ENCODE data around the gene SATB2.
A peak's percentile ranks its signal among the peaks of the same experiment; 100 is the strongest.

The SATB2 gene

DNA sequence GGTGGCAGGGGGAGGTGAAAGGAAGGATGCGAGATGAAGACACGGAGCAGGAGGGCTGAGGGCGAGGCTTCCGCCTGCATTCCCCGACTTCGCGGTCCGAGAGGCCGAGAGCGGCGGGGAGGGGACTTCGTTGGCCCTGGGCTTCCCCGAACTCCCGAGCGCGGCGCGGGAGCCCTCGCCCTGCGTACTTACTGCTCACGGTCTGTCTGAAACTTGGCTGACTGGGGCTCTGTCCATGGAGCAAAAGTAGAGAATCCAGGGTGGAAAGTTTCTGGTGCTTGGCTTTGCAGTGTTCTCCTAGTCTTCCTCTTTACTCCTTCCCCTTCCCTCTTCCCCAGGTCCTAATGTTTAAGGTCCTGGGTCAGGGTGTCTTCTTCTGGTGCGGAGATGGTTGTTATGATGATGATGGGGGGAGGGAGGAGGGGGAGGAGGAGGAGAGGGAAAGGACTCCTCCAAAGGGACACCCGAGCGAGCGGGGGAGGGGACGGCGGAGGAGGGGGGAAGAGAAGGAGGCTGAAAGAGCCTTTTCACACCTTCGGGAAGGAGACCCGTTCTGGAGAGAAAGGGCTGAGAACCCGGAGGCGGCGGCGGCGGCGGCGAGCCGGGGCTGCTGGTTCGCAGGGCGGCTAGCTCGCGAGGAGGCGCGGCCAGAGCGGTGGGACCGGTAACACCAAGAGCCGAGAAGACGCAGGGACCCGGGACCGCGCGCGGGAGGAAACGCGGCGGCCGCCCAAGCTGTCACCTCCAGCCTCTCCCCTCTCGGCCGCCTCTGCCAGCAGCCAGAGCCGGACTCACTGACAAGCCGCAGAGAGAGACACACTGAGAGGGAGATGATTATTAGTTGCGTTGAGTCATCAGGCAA lies at the start of gene SATB2:
Gene SATB2 (minus strand): TSS at position 793 of the 862 bp plus-strand sequence. CDS start 1,902 bp downstream, outside the sequence.
- DNase-seq, result peak; percentile 30

DNA sequence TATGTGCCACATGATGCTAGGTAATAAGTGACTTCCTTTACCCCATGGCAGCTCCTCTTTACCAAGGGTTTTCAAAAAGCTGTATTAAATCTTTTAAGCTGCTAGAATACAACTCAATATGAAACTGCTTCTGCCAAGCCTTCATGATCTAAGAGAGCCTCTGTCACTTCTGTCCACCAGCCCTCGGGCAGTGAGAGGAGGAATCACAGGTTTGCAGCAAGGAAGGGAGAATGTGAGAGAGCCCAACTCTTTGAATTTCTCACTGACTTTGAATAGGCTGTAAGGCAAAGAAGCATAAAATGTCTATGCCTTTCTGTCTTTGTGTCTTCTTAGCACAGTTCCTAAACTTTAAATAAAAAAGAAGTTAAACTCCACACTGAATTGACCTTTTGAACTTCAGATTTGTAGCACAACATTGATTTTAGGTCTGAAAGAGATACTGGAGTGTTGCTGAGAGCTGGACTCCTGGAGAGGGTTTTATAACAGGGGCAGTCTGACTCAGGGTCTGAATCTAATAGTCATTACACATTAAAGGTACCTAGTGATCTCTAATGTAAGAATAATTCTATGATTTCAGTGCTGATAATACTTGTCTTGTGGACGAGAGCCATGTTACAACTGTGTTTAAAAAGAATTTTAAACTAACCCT lies 48.1 kb upstream of the SATB2 start:
- no peak for DNase-seq

DNA sequence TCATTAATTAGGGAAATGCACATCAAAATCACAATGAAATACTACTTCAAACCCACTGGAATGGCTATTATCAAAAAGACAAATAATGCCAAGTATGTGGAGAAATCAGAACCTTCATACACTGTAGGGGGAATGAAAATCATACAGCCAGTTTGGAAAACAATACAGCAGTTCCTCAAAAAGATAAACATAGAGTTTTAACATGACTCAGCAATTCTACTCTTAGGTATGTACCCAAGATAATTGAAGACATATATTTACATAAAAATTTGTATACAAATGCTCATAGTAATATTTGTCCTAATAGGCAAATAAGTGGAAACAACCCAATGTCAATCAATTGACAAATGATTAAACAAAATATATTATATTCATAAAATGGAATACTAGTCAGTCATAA lies 45.4 kb upstream of the SATB2 start:
- DNase-seq, result no peak

GRCh38 chr2:199499005-199499404 lies 41.3 kb upstream of the SATB2 start:
- DNase-seq, result no peak

DNA sequence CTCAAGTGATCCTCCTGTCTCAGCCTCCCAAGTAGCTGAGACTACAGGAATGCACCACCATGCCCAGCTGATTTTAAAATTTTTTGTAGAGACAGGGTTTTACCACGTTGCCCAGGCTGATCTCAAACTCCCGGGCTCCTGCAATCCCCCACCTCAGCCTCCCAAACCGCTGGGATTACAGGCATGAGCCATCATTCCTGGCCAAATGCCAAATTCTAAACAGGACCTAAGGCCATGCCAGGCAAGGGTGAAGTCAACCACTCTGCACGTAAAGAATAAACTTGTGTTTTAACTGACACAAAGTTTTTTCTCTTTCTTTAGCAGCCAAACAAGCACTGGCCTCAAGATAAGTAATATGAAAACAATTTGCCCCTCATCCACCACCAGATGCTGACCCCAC lies 37.4 kb upstream of the SATB2 start:
- DNase-seq, result no peak

DNA sequence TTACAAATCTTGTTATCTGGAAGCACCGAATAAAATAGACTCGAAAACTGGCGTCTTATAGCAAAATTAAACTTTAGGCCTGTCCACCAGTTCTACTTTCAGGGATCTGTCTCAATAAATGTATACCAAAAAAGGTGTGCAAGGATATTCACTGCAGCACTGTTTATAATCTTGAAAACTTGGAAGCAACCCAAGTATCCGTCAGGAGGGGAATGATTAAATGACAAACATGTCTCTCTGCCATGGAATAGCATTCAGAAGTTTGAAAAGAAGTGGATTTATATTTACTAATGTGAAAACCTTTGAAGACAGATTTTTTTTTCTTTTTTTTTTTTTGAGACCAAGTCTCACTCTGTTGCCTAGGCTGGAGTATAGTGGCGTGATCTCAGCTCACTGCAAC lies 32.3 kb upstream of the SATB2 start:
- no peak for DNase-seq

- peak; percentile 53 for DNase-seq
Observed at GRCh38 chr2:199488772-199489400, 31.1 kb upstream of the SATB2 start.

DNA sequence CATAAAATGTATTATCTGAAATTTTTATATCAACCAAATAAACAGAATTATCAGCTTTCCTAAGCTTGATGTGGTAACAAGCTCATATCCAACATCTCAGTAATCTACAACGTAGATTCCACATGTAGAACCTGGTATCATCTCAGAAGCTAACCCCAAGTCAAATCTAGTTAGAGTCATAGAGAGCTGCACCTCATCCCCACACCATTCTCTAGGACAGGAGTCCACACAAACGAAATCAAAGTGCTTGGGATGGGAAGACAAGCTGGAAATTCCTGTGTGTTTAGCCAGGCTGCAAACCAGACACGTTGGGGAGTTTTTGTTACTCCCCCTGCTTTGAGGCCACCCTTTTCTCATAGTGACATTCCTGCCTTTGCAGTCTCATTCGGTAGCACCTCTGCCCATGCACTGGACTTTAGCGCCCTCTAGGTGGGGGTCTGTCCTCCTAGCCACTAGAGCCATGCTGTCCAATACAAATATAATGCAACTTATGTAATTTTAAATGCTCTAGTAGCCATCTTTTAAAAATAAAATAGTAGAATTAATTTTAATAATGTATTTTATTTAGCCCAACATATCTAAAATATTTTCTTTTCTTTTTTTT lies 28.1 kb upstream of the SATB2 start:
- peak; percentile 37 for DNase-seq

- no peak for DNase-seq
Observed at GRCh38 chr2:199484927-199485326, 27.2 kb upstream of the SATB2 start.

DNA sequence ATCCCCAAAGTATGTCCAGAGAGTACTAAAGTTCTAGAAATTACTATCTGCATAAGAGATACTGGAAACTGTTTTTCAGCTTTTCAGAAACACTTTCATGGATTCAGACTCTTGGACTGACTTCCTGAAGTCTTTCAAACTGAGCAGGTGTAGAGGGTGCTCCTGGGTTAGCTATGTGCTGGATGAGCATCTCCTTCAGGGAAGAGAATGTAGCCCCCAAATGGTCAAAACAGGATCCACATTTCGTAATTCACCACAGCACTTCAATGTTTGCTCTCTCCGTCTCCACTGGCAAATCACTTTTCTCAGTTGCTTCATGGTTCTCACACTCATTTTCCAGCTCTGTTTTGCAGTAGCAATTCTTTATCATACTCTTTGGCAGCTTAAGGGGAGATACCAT lies 23.2 kb upstream of the SATB2 start:
- DNase-seq, result no peak

DNA sequence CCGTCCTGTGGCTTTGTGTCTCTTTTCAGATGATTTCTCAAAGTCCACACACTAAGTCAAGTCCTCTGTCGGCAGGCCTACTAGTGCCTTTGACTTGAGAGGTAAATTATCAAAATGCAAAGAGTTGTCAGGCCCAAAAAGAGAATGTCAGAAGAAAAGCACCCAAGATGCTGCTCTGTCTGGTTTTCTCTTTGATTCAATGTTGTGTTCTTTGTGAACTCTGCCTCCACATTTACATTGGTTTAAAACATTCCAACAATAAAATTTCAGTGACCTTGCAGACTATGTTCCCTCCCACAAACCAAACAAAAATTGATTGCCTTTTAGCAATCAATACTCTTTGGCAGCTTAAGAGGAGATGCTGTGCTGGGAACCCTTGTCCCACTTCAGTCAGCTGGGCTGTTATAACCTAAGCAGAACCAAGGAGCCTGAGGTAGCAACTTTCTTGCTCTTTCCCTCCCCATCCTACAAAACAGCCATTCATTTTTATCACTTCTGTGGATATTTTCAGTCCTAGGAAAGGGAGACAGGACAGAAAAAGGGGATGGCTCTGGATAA lies 19.6 kb upstream of the SATB2 start:
- DNase-seq, result no peak

DNA sequence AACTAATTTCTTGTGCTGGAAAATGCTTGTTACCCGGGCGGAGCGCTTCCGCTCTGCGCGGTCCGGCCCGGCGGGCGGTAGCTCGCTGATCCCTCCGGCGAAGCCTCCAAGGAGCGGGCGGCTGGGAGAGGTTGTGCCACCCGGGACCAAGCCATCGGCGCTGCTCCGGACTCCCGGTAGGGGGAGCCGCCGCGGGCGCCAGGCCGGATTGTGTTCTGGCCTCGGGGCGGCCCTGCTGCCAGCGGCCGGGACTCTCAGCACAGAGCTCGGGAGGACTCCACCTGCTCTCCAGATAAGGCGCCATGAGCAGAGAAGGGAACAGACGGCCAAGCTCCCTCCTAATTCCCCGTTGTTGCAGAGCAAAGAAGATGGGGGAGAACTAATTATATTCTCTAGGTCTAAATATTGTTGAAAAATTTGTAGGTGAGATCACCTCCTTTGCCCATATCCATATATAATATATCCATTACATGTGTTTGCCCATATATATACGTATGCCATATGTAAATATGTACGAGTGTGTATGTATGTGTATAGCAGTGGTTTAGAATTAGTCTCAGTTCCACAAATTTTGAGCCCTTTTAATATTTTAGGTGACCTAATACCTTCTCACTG lies 13.8 kb upstream of the SATB2 start:
- DNase-seq, result no peak

- no peak for DNase-seq
Observed at GRCh38 chr2:199470672-199471442, 13.1 kb upstream of the SATB2 start.

GRCh38 chr2:199470361-199470671 lies 12.6 kb upstream of the SATB2 start:
- no peak for DNase-seq

- DNase-seq, result no peak
Observed at GRCh38 chr2:199469514-199470360, 12.0 kb upstream of the SATB2 start.

DNA sequence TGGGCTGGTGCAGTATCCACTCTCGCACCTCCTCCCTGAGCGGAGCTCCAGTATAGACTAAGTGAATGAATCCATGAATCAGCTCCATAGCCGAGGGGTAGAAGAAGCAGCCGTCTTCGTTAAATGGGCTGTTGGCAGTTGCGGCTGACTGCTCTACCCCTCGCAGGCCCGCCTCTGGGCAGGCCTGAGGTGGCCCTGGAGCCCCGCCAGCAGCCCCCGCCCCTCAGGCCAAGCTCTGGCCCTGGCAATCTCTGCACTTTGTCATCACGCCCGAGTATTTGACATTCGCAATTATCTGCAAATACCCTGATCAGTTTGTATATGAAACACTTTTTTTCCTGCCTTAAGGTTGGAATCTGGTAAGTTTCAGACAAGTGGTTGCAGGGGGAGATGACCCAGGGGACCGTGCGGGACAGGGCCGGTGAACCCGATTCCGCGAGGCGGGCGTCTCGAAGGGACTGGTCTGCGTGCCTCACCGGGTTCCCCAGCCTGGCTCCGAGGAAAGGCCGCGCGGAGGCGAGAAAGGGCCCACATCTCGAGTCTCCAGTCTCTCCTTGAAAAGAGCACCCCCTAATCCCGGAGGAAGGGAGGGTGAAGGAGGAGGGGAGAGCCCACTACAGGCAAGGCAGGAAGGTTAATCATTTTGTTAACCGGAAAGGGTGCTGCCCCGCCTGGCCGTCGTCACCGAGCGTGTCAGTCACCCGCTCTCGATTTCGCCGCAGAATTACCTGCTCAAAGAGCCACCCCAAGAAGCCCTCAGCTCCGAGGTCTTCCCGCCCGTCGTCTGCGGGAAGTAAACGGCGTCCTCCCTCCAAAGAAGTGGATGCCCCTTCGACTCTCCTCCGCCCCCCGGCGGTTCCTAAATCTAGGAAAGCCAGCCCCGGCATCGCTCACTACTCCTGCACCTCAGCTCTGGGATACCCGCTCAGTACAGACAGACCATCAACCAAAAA lies 11.1 kb upstream of the SATB2 start:
- no peak for DNase-seq

- DNase-seq, result no peak
Observed at GRCh38 chr2:199467066-199467822, 9.5 kb upstream of the SATB2 start.

DNA sequence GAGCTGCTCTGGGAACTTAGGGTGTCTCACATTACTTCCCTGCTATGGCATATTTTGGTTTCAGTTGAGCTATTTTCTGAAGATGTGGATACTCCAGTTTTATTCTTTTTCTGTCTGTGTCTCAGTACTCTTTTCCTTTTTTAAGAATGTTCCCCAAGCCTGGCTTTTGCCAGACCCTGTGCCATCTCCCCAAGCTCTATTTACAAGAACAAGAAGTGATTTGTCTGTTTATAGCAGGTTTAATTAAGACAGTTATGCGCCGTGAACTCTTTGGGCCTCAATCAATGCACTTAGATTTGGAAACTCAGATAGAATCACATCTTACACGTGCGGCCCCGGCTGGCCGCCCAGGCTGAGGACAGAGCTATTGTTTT lies 8.9 kb upstream of the SATB2 start:
- DNase-seq, result no peak

All from stimulated activated CD4-positive, alpha-beta T cell treated with anti-CD3 and anti-CD28 coated beads, Interleukin-4, amount 100 ng/mL, for 24 hours (primary cell).